KOPT-K1 (cell line): ENCODE data around the gene IL12A.

Experiments used
- H3K27ac ChIP-seq: fragments of 200-600 bp; sonication (generic); 2 replicates; pipeline ENCODE4 v1.5.1; 2016; ENCODE audit warnings: antibody characterized with exemption, mild to moderate bottlenecking, low read depth, low read length; ENCODE audit not compliant: poor library complexity, severe bottlenecking
- H3K36me3 ChIP-seq: fragments of 200-600 bp; sonication (generic); 2 replicates; pipeline ENCODE4 v1.5.1; 2017; ENCODE audit warnings: antibody characterized with exemption, mild to moderate bottlenecking, low read length, moderate library complexity; ENCODE audit not compliant: insufficient read depth
- H3K9me3 ChIP-seq: fragments of 200-600 bp; sonication (generic); 2 replicates; pipeline ENCODE4 v1.5.1; 2017; ENCODE audit warnings: antibody characterized with exemption, low read length, mild to moderate bottlenecking; ENCODE audit not compliant: insufficient read depth, poor library complexity, severe bottlenecking

IL12A gene

GRCh38 chr3:160041465-160041864, 52.8 kb downstream of the IL12A start:
- Histone ChIP-seq H3K36me3 (no peaks in the 10 kb centered on the region), H3K9me3 (peaks cover 13% of the 10 kb centered on the region), H3K27ac (no peak overlapping the region)

- H3K9me3 ChIP-seq: peaks cover 13% of the 10 kb centered on the region
- no peaks in the 10 kb centered on the region for H3K36me3 ChIP-seq
- H3K27ac ChIP-seq: no peak overlapping the region
Observed at GRCh38 chr3:160044121-160044520, 55.5 kb downstream of the IL12A start.
